WTC11 (cell line): Measurements from ENCODE around the gene NEBL. TPM values are rescaled to one million over a fixed set of nuclear protein-coding genes. Genes with fewer than 3 reads are reported as not detected.

Experiments used
- ATAC-seq: fragments of 200-7000 bp; cut with Tn5 transposase; 2 replicates; pipeline ENCODE4 v1.10.0; 2021; ENCODE audit warnings: mild to moderate bottlenecking, moderate library complexity
- CTCF ChIA-PET: fragments of 300-600 bp; sonication (Branson Sonifier 250); formaldehyde crosslinking; loops from one replicate; lab custom pipeline; 2021; ENCODE audit warnings: antibody characterized with exemption; lab: Charles Lee
- POLR2A ChIA-PET: fragments of 350-600 bp; sonication (Branson Sonifier 250); formaldehyde crosslinking; loops from one replicate; lab custom pipeline; 2021; ENCODE audit warnings: antibody characterized with exemption; lab: Charles Lee
- DNase-seq: peaks from one replicate; pipeline ENCODE4 v3.0.0; 2021; ENCODE audit warnings: low spot score
- H3K27ac Mint-ChIP-seq: 2 replicates; pipeline ENCODE4 v1.8.0; 2021; ENCODE audit warnings: mixed read lengths
- H3K27me3 Mint-ChIP-seq: 2 replicates; pipeline ENCODE4 v1.8.0; 2021; ENCODE audit warnings: low read depth, mild to moderate bottlenecking, moderate library complexity, mixed read lengths
- H3K36me3 Mint-ChIP-seq: 2 replicates; pipeline ENCODE4 v1.8.0; 2021; ENCODE audit warnings: mixed read lengths
- H3K4me1 Mint-ChIP-seq: 2 replicates; pipeline ENCODE4 v1.8.0; 2022; ENCODE audit warnings: mixed read lengths
- H3K4me3 Mint-ChIP-seq: 2 replicates; pipeline ENCODE4 v1.8.0; 2021; ENCODE audit warnings: mild to moderate bottlenecking, moderate library complexity, mixed read lengths
- H3K9me3 Mint-ChIP-seq: 2 replicates; pipeline ENCODE4 v1.8.0; 2021; ENCODE audit warnings: mixed read lengths
- ATF1 ChIP-seq: sonication (generic); formaldehyde crosslinking; IDR thresholded peaks from 2 replicates; pipeline ENCODE4 v1.8.1; 2023; ENCODE audit warnings: mild to moderate bottlenecking, moderate library complexity, missing genetic modification reagents
- ATF2 ChIP-seq: sonication (generic); formaldehyde crosslinking; IDR thresholded peaks from 2 replicates; pipeline ENCODE4 v1.8.1; 2022; ENCODE audit warnings: low read depth, missing genetic modification reagents, borderline replicate concordance
- ATF3 ChIP-seq: sonication (generic); formaldehyde crosslinking; conservative IDR thresholded peaks from 2 replicates; pipeline ENCODE4 v1.8.1; 2022; ENCODE audit warnings: mild to moderate bottlenecking, missing genetic modification reagents
- ESRRA ChIP-seq: sonication (generic); formaldehyde crosslinking; IDR thresholded peaks from 2 replicates; pipeline ENCODE4 v1.8.1; 2022; ENCODE audit warnings: mild to moderate bottlenecking, missing genetic modification reagents, borderline replicate concordance
- FOXJ3 ChIP-seq: sonication (generic); formaldehyde crosslinking; IDR thresholded peaks from 2 replicates; pipeline ENCODE4 v1.9.0; 2021; ENCODE audit warnings: missing genetic modification reagents, mild to moderate bottlenecking, borderline replicate concordance
- FOXP4 ChIP-seq: sonication (generic); formaldehyde crosslinking; IDR thresholded peaks from 2 replicates; pipeline ENCODE4 v1.8.0; 2022; ENCODE audit warnings: mild to moderate bottlenecking, missing genetic modification reagents
- GRHL2 ChIP-seq: fragments of 250-450 bp; sonication (Bioruptor Pico); IDR thresholded peaks from 2 replicates; pipeline ENCODE4 v1.8.0; 2022; ENCODE audit warnings: mild to moderate bottlenecking, moderate library complexity; ENCODE audit not compliant: insufficient replicate concordance, severe bottlenecking
- GTF2I ChIP-seq: fragments of 250-450 bp; sonication (Bioruptor Pico); conservative IDR thresholded peaks from 2 replicates; pipeline ENCODE4 v1.4.0; 2021; ENCODE audit warnings: mild to moderate bottlenecking
- HMGA2 ChIP-seq: fragments of 250-450 bp; sonication (Bioruptor Pico); IDR thresholded peaks from 2 replicates; pipeline ENCODE4 v1.4.0; 2021; ENCODE audit warnings: mild to moderate bottlenecking, moderate library complexity
- IRF2 ChIP-seq: sonication (generic); formaldehyde crosslinking; IDR thresholded peaks from 2 replicates; pipeline ENCODE4 v1.8.0; 2022; ENCODE audit warnings: low read depth, missing genetic modification reagents, borderline replicate concordance
- MYBL2 ChIP-seq: sonication (generic); formaldehyde crosslinking; IDR thresholded peaks from 2 replicates; pipeline ENCODE4 v1.8.1; 2023; ENCODE audit warnings: mild to moderate bottlenecking, moderate library complexity, missing genetic modification reagents
- SMAD4 ChIP-seq: sonication (generic); formaldehyde crosslinking; IDR thresholded peaks from 2 replicates; pipeline ENCODE4 v1.8.0; 2022; ENCODE audit warnings: mild to moderate bottlenecking, missing genetic modification reagents
- TP53 ChIP-seq: sonication (generic); formaldehyde crosslinking; IDR thresholded peaks from 2 replicates; pipeline ENCODE4 v1.8.1; 2023; ENCODE audit warnings: mild to moderate bottlenecking, missing genetic modification reagents
- ZNF138 ChIP-seq: sonication (generic); formaldehyde crosslinking; conservative IDR thresholded peaks from 2 replicates; pipeline ENCODE4 v1.8.1; 2022; ENCODE audit warnings: mild to moderate bottlenecking, moderate library complexity, missing genetic modification reagents
- ZNF416 ChIP-seq: fragments of 250-450 bp; sonication (Bioruptor Pico); IDR thresholded peaks from 2 replicates; pipeline ENCODE4 v1.9.0; 2021; ENCODE audit warnings: mild to moderate bottlenecking, inconsistent platforms
- total RNA-seq: library from RNA; stranded (reverse); gene quantifications from 3 replicates; pipeline ENCODE4 v1.2.3, GENCODE V29; 2021
- TF ChIP-seq, protein P1 (sequence below): sonication (generic); formaldehyde crosslinking; IDR thresholded peaks from 2 replicates; pipeline ENCODE4 v1.8.0; 2023; ENCODE audit warnings: mild to moderate bottlenecking, missing genetic modification reagents
- TF ChIP-seq, protein P2 (sequence below): sonication (generic); formaldehyde crosslinking; IDR thresholded peaks from 2 replicates; pipeline ENCODE4 v1.8.0; 2022; ENCODE audit warnings: mild to moderate bottlenecking, missing genetic modification reagents
- TF ChIP-seq, protein P3 (sequence below): sonication (generic); formaldehyde crosslinking; IDR thresholded peaks from 2 replicates; pipeline ENCODE4 v1.8.1; 2023; ENCODE audit warnings: mild to moderate bottlenecking, missing genetic modification reagents

NEBL gene
- total RNA-seq, 1 experiment from 2014 or later, result 8.9 TPM

- POLR2A ChIA-PET, result no interaction called here
- peaks cover 5% of the 10 kb centered on the region; the same call in 1 of the 2 replicates for H3K27me3 Mint-ChIP-seq
These were observed 22.9 kb downstream of the NEBL start for GRCh38 chr10:20874261-20874660.

GRCh38 chr10:20871970-20872369, 25.1 kb downstream of the NEBL start:
- Mint-ChIP-seq H3K4me1 (peaks cover 12% of the 10 kb centered on the region), H3K27me3 (peaks cover 5% of the 10 kb centered on the region; the same call in 1 of the 2 replicates), H3K4me3 (no peak overlapping the region), H3K27ac (no peak overlapping the region)
- CTCF ChIA-PET, result interaction anchor here (0.6 kb wide), 1 partner anchor 155 kb away, joined by 3 read pairs; no protein-coding TSS in a partner anchor
- DNase-seq, result no peak
- no peak for TF ChIP-seq ESRRA (CRISPR knock-in tag)
- no peak for TF ChIP-seq ZNF416 (CRISPR knock-in tag)
- TF ChIP-seq, all 79 proteins: peak for 0
- Mint-ChIP-seq H3K9me3 (peaks cover 4% of the 10 kb centered on the region; the same call in 1 of the 2 replicates), H3K36me3 (no peaks in the 10 kb centered on the region)
- POLR2A ChIA-PET, result no interaction called here
- no peak; the same call in 1 of the 2 replicates for ATAC-seq

More at GRCh38 chr10:20874261-20874660, 22.9 kb downstream of the NEBL start:
- TF ChIP-seq GTF2I (CRISPR knock-in tag) (no peak), ATF2 (CRISPR knock-in tag) (no peak), ATF3 (CRISPR knock-in tag) (no peak), ZNF138 (CRISPR knock-in tag) (no peak), FOXJ3 (CRISPR knock-in tag) (no peak)
- TF ChIP-seq, protein P1, sequence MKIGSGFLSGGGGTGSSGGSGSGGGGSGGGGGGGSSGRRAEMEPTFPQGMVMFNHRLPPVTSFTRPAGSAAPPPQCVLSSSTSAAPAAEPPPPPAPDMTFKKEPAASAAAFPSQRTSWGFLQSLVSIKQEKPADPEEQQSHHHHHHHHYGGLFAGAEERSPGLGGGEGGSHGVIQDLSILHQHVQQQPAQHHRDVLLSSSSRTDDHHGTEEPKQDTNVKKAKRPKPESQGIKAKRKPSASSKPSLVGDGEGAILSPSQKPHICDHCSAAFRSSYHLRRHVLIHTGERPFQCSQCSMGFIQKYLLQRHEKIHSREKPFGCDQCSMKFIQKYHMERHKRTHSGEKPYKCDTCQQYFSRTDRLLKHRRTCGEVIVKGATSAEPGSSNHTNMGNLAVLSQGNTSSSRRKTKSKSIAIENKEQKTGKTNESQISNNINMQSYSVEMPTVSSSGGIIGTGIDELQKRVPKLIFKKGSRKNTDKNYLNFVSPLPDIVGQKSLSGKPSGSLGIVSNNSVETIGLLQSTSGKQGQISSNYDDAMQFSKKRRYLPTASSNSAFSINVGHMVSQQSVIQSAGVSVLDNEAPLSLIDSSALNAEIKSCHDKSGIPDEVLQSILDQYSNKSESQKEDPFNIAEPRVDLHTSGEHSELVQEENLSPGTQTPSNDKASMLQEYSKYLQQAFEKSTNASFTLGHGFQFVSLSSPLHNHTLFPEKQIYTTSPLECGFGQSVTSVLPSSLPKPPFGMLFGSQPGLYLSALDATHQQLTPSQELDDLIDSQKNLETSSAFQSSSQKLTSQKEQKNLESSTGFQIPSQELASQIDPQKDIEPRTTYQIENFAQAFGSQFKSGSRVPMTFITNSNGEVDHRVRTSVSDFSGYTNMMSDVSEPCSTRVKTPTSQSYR (CRISPR knock-in tag), result no peak
- CTCF ChIA-PET, result no interaction called here
- no peak overlapping the region for H3K4me3 Mint-ChIP-seq
- DNase-seq (no peak), ATAC-seq (no peak)
- H3K4me1 Mint-ChIP-seq, result peaks cover 12% of the 10 kb centered on the region
- no peak overlapping the region for H3K27ac Mint-ChIP-seq
- no peaks in the 10 kb centered on the region for H3K36me3 Mint-ChIP-seq
- peaks cover 9% of the 10 kb centered on the region for H3K9me3 Mint-ChIP-seq

GRCh38 chr10:20870834-20871233, 26.3 kb downstream of the NEBL start:
- no peak overlapping the region for H3K4me3 Mint-ChIP-seq
- H3K27me3 Mint-ChIP-seq, result peaks cover 5% of the 10 kb centered on the region; the same call in 1 of the 2 replicates
- DNase-seq (no peak), ATAC-seq (no peak)
- ChIA-PET POLR2A (no interaction called here), CTCF (no interaction called here)
- peaks cover 4% of the 10 kb centered on the region; the same call in 1 of the 2 replicates for H3K9me3 Mint-ChIP-seq
- H3K27ac Mint-ChIP-seq, result no peak overlapping the region
- peaks cover 12% of the 10 kb centered on the region for H3K4me1 Mint-ChIP-seq
- H3K36me3 Mint-ChIP-seq, result no peaks in the 10 kb centered on the region
- TF ChIP-seq, protein P2, sequence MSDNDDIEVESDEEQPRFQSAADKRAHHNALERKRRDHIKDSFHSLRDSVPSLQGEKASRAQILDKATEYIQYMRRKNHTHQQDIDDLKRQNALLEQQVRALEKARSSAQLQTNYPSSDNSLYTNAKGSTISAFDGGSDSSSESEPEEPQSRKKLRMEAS, result no peak
- TF ChIP-seq FOXP4 (CRISPR knock-in tag) (no peak), GRHL2 (CRISPR knock-in tag) (no peak), SMAD4 (no peak), TP53 (CRISPR knock-in tag) (no peak), MYBL2 (CRISPR knock-in tag) (no peak), IRF2 (CRISPR knock-in tag) (no peak), HMGA2 (CRISPR knock-in tag) (no peak), ATF1 (no peak)
- TF ChIP-seq, protein P3, sequence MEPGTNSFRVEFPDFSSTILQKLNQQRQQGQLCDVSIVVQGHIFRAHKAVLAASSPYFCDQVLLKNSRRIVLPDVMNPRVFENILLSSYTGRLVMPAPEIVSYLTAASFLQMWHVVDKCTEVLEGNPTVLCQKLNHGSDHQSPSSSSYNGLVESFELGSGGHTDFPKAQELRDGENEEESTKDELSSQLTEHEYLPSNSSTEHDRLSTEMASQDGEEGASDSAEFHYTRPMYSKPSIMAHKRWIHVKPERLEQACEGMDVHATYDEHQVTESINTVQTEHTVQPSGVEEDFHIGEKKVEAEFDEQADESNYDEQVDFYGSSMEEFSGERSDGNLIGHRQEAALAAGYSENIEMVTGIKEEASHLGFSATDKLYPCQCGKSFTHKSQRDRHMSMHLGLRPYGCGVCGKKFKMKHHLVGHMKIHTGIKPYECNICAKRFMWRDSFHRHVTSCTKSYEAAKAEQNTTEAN (CRISPR knock-in tag), result no peak
- TF ChIP-seq, all 79 proteins: peak for 0
